Chondrocyte (in vitro differentiated cells): ENCODE data around the gene TMEM273. TPM values are rescaled to one million over a fixed set of nuclear protein-coding genes. Genes with fewer than 3 reads are reported as not detected.
A peak's percentile ranks its signal among the peaks of the same experiment; 100 is the strongest.

ENCODE experiments used
- DNase-seq: peaks from one replicate; pipeline ENCODE4 v3.0.0; 2021; ENCODE audit warnings: mixed read lengths, low spot score
- H3K27ac Mint-ChIP-seq: one replicate; pipeline ENCODE4 v1.8.0; 2021; ENCODE audit warnings: mild to moderate bottlenecking, moderate library complexity, mixed read lengths; ENCODE audit not compliant: unreplicated experiment
- H3K27me3 Mint-ChIP-seq: 2 replicates; pipeline ENCODE4 v1.8.0; 2021; ENCODE audit warnings: low read depth, mixed read lengths
- H3K36me3 Mint-ChIP-seq: 2 replicates; pipeline ENCODE4 v1.8.0; 2021; ENCODE audit warnings: low read depth, mixed read lengths
- H3K4me1 Mint-ChIP-seq: 2 replicates; pipeline ENCODE4 v1.8.0; 2021; ENCODE audit warnings: low read depth, mild to moderate bottlenecking, mixed read lengths
- H3K4me3 Mint-ChIP-seq: one replicate; pipeline ENCODE4 v1.8.0; 2021; ENCODE audit warnings: mild to moderate bottlenecking, moderate library complexity, mixed read lengths; ENCODE audit not compliant: unreplicated experiment
- H3K9me3 Mint-ChIP-seq: 2 replicates; pipeline ENCODE4 v1.8.0; 2021; ENCODE audit warnings: low read depth, mixed read lengths
- total RNA-seq: library from RNA; stranded (reverse); gene quantifications from 3 replicates; pipeline ENCODE4 v1.2.1, GENCODE V29; 2021
- TF ChIP-seq, protein P1 (sequence below): fragments of 200-600 bp; sonication (generic); IDR thresholded peaks from 2 replicates; pipeline ENCODE4 v1.5.0; 2021; ENCODE audit warnings: antibody characterized with exemption, mild to moderate bottlenecking, moderate library complexity

Gene TMEM273
- total RNA-seq, 1 donor from 2014 or later, result not detected

DNA sequence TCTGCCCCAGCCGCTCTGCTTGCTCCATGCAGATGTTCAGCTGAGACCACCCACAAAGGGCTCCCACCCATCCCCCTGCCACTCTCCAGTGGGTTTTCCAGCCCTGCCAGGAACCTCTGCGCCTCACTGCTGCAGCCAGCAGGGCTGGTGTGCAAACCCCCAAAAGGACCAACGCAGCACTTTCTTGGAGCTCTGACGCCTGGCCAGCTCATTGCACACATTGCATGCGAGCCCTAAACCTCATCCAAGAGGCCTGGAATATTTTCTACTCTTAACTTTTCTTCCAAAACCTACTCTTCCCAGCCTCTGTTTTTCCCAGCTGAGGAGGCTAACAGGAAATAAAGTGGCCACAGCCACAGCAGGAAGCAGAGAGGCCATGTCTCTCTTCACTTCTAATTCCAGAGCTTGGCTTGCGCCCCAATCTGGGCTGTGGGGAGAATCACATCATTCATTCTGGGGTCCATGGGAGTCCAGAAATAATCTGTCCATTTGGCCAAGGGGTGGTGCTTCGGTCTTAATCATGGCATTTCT is 49.8 kb downstream of the TMEM273 start:
- TF ChIP-seq, protein P1, sequence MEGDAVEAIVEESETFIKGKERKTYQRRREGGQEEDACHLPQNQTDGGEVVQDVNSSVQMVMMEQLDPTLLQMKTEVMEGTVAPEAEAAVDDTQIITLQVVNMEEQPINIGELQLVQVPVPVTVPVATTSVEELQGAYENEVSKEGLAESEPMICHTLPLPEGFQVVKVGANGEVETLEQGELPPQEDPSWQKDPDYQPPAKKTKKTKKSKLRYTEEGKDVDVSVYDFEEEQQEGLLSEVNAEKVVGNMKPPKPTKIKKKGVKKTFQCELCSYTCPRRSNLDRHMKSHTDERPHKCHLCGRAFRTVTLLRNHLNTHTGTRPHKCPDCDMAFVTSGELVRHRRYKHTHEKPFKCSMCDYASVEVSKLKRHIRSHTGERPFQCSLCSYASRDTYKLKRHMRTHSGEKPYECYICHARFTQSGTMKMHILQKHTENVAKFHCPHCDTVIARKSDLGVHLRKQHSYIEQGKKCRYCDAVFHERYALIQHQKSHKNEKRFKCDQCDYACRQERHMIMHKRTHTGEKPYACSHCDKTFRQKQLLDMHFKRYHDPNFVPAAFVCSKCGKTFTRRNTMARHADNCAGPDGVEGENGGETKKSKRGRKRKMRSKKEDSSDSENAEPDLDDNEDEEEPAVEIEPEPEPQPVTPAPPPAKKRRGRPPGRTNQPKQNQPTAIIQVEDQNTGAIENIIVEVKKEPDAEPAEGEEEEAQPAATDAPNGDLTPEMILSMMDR, result no peak
- H3K9me3 Mint-ChIP-seq, result peaks cover 8% of the 10 kb centered on the region
- no peak for DNase-seq
- H3K36me3 Mint-ChIP-seq, result no peaks in the 10 kb centered on the region
- peaks cover 23% of the 10 kb centered on the region for H3K4me1 Mint-ChIP-seq
- no peak overlapping the region for H3K4me3 Mint-ChIP-seq
- H3K27me3 Mint-ChIP-seq, result peaks cover 5% of the 10 kb centered on the region
- H3K27ac Mint-ChIP-seq, result peak overlapping the region; percentile 20

DNA sequence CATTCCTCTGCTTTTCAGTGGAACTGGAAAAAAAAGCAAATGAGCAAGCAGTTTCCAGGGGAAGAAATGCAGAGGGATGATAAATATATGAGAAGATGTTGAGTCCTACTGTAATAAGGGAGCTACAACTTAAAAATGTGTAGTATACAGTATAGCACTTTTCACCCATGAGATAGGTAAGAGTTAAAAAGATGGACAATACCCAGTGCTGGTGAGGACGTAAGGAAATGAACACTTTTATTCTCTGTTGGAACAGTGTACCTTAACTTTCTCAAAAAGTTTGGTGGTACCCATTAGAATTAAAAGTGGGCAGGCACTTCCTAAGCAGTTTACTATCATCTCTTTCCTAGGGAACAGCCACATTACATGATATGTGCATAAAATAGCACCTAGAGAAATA is 51.7 kb downstream of the TMEM273 start:
- no peaks in the 10 kb centered on the region for H3K36me3 Mint-ChIP-seq
- no peak for DNase-seq
- peaks cover 8% of the 10 kb centered on the region for H3K9me3 Mint-ChIP-seq
- H3K4me3 Mint-ChIP-seq, result no peak overlapping the region
- H3K27me3 Mint-ChIP-seq, result peaks cover 5% of the 10 kb centered on the region
- peaks cover 23% of the 10 kb centered on the region for H3K4me1 Mint-ChIP-seq
- TF ChIP-seq, protein P1, result no peak
- peak overlapping the region; percentile 9 for H3K27ac Mint-ChIP-seq

DNA sequence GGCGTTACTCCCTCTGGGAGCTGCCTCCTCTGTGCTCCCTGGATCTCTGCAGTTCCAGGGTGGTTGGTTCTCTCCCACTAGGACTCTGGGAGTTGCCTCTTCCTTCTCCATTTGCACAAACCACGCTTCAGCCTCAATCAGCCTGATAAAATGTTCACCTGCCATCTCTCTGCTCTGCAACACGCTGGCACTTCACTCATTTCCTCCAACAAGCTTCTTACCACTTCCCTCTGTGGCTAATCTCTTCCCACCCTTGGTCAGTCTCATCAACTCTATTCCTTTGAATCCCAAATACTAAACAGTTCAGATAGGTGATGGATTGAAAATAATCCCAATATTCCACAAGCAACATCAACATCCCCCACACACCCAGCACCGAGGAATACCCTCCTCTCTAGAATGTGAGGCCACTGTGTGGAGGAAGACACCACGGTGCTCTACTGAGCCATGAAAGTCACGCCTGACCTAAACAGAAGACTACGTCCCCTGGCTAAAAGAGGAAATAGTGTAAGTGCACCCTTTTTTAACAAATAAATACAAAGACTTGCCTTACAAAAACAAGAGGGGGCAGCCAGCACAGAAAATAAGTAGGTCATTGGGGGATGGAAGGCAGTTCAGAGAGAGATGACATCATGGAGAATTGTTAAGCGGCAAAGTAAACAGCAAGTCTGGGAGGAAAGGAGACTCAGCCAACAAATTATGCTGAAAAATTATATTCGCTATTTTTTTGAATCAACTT is 52.4 kb downstream of the TMEM273 start:
- H3K36me3 Mint-ChIP-seq, result no peaks in the 10 kb centered on the region
- peaks cover 8% of the 10 kb centered on the region for H3K9me3 Mint-ChIP-seq
- H3K27ac Mint-ChIP-seq, result peak overlapping the region; percentile 22
- TF ChIP-seq, protein P1, result no peak
- H3K4me1 Mint-ChIP-seq, result peaks cover 23% of the 10 kb centered on the region
- H3K4me3 Mint-ChIP-seq, result no peak overlapping the region
- H3K27me3 Mint-ChIP-seq, result peaks cover 5% of the 10 kb centered on the region
- no peak for DNase-seq

DNA sequence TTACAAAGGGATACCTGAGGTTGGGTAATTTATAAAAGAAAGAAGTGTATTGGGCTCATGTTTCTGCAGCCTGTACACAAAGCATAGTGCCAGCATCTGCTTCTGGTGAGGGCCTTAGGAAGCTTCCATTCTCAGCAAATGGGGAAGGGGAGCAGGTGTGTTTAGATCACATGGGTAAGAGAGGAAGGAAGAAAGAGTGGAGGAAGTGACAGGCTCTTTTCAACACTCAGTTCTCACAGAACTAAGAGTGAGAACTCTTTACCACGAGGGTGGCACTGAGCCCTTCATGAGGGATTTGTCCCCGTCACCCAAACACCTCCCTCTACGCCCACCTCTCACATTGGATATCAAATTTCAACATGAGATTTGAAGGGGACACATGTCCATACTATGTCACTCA is 53.9 kb downstream of the TMEM273 start:
- peaks cover 5% of the 10 kb centered on the region for H3K27me3 Mint-ChIP-seq
- H3K4me3 Mint-ChIP-seq, result no peak overlapping the region
- H3K27ac Mint-ChIP-seq, result no peak overlapping the region
- no peak for DNase-seq
- no peaks in the 10 kb centered on the region for H3K36me3 Mint-ChIP-seq
- TF ChIP-seq, protein P1, result no peak
- peaks cover 14% of the 10 kb centered on the region for H3K4me1 Mint-ChIP-seq
- peaks cover 8% of the 10 kb centered on the region for H3K9me3 Mint-ChIP-seq

DNA sequence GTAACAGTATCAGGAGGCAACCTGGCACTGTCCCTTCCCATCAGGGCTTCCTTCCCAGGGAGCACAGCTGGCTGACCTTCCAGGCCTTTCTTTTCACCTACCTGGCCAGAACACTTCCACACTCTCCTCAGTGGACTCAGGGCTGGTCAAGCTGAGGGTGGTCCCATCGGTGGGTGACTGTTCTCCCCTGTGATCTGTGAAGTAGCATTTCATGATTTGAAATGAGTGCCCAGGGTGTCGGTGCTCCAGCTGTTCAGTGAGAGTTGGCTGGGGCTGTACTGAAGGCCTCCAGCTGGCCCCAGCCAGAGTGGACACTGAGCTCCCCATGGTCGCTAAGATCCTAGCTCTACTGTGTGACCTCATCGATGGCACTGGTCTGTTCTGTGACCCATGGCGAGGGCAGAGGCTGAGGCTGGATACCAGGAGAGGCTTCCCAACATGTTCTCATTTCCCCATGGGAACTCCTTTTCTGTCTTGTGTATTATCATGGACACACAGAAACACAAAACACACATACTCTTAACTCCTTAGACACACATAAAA is 54.4 kb downstream of the TMEM273 start, which contains the start of gene FAM170B:
Gene FAM170B, minus strand, starts transcription at position 316 of the 543 bp plus-strand sequence. Its CDS starts 103 bp downstream, at position 213.
- H3K27ac Mint-ChIP-seq, result no peak within 1 kb of the TSS
- DNase-seq, result no peak
- H3K36me3 Mint-ChIP-seq, result no peaks in the 10 kb centered on the region
- peaks cover 11% of the 10 kb centered on the region for H3K27me3 Mint-ChIP-seq
- no peak within 1 kb of the TSS for H3K4me3 Mint-ChIP-seq
- TF ChIP-seq, protein P1, result no peak
- H3K4me1 Mint-ChIP-seq, result peaks cover 9% of the 10 kb centered on the region
- H3K9me3 Mint-ChIP-seq, result peaks cover 8% of the 10 kb centered on the region
